ENCODE results near the gene SUMO4.

DNA sequence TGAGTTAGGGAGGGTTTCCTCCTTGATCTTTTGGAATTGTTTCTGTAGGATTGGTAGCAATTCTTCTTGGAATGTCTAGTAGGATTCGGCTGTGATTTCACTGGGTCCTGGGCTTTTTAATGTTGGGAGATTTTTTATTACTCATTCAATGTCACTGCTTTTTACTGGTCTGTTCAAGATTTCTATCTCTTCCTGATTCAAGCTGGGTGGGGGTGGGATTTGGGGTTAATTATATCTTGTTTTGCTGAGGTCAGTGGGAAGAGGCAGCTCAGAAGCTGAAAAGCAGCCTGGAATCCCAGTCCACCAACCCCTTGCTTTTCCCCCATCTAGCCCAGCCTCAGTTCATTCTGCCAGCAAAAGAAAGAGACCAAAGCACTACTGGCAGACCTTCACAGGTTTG lies 39.6 kb downstream of the SUMO4 start:
- no peak for TF ChIP-seq CEBPB (IDR thresholded peaks at IDR 0.05; ENCODE audit: low read depth, low read length)
- no peak for TF ChIP-seq CTCF (conservative IDR thresholded peaks at IDR 0.05; ENCODE audit: low read depth, low read length)
- TF ChIP-seq, protein P1, sequence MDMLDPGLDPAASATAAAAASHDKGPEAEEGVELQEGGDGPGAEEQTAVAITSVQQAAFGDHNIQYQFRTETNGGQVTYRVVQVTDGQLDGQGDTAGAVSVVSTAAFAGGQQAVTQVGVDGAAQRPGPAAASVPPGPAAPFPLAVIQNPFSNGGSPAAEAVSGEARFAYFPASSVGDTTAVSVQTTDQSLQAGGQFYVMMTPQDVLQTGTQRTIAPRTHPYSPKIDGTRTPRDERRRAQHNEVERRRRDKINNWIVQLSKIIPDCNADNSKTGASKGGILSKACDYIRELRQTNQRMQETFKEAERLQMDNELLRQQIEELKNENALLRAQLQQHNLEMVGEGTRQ (IDR thresholded peaks at IDR 0.05; ENCODE audit: low read depth, low read length): no peak
- no peak for TF ChIP-seq RFX5 (IDR thresholded peaks at IDR 0.05; ENCODE audit: low read depth, low read length)
- TF ChIP-seq SMC3 (IDR thresholded peaks at IDR 0.05; ENCODE audit: low read depth, low read length): no peak
